HFF-Myc (cell line): ENCODE measurements around the gene LRCH1.

Experiments
- DNase-seq: peaks from one replicate; pipeline ENCODE4 v3.0.0-alpha.2; 2011; ENCODE audit warnings: low read depth; ENCODE audit errors: extremely low read depth
- H3K4me3 ChIP-seq: replicated peaks from 2 replicates; pipeline ENCODE4 v1.5.1; 2011; ENCODE audit warnings: low read depth, mild to moderate bottlenecking, control low read depth, low read length
- TF ChIP-seq, protein P1 (sequence below): IDR thresholded peaks from 2 replicates; pipeline ENCODE4 v1.5.1; 2012; ENCODE audit warnings: mild to moderate bottlenecking, low read depth, low read length, control low read depth; ENCODE audit errors: missing control alignments

The LRCH1 gene

DNA sequence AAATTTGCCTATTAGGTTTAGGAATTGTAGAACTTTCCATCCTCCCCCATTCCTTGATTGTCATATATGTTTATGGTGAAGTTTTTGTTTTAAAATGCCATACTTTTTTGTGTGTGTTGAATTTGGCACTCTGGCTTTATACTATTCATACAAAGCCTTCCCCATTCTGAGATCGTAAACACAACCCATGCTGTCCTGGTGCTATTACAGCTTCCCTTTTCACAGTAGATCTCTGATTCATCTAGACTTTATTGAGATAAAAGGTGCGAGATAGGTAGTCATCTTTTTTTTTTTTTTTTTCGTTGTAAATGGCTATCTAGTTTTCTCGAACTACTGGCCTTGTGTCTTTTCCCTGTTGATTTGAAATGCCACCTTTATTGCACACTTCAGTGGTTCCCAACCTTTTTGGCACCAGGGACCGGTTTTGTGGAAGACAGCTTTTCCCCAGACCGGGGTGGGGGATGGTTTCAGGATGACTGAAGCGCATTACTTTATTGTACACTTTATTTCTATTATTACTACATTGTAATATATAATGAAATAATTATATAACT lies 94.6 kb downstream of the LRCH1 start:
- no peak overlapping the region for H3K4me3 ChIP-seq
- TF ChIP-seq, protein P1, sequence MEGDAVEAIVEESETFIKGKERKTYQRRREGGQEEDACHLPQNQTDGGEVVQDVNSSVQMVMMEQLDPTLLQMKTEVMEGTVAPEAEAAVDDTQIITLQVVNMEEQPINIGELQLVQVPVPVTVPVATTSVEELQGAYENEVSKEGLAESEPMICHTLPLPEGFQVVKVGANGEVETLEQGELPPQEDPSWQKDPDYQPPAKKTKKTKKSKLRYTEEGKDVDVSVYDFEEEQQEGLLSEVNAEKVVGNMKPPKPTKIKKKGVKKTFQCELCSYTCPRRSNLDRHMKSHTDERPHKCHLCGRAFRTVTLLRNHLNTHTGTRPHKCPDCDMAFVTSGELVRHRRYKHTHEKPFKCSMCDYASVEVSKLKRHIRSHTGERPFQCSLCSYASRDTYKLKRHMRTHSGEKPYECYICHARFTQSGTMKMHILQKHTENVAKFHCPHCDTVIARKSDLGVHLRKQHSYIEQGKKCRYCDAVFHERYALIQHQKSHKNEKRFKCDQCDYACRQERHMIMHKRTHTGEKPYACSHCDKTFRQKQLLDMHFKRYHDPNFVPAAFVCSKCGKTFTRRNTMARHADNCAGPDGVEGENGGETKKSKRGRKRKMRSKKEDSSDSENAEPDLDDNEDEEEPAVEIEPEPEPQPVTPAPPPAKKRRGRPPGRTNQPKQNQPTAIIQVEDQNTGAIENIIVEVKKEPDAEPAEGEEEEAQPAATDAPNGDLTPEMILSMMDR = no peak
- no peak for DNase-seq

DNA sequence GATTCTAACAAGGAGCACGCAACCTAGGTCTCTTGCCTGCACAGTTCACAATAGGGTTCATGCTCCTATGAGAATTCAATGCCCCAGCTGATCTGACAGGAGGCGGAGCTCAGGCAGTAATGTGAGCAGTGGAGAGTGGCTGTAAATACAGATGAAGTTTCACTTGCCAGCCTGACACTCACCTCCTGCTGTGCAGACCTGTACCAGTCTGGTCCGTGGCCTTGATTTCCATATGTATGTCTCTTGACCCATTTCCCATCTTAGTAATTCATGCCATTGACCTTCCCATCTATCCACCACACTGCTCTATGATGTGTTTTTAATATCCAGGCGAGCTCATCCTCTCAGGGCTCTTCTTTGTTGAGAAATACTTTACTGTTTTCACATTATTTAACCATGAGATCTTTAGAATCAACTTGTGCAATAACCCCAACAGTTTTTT lies 95.2 kb downstream of the LRCH1 start:
- no peak overlapping the region for H3K4me3 ChIP-seq
- TF ChIP-seq, protein P1 = no peak
- DNase-seq = no peak

DNA sequence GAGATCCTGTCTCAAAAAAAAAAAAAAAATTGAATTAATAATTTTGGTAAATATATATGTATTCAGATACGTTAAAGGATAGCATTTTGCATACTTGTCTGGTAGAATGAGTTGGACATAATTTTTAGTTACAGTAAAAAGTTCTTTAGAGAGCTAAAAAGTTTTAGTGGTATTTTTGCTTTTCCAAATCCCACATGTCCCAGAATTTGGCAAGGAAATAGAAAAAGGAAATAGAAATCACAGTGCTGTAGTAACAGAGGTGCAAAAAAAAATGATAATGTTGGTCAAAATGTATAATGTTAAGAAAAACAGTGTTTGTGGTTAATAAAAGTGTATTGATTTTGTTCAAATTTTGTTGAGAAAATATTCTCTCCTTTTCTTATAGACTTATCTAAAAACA lies 96.8 kb downstream of the LRCH1 start:
- no peak for DNase-seq
- TF ChIP-seq, protein P1 = no peak
- H3K4me3 ChIP-seq = no peak overlapping the region

DNA sequence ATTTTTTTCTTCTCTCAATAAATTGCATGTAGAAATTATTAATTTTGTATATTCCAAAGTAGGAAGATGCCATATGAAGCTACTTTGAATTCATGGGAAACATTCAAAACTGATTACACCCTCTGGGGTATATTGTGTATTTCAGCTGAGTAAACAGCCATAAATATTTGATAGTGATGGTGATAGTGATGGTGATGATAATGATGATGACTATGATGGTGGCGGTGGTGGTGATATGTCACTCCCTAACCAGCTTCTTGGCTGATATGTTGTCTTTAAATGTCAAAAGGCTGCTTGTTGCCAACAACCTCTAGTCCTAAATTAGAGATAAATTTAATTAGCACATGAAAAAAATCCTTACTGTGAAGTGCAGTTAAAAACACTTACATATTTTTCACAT lies 102.0 kb downstream of the LRCH1 start:
- no peak overlapping the region for H3K4me3 ChIP-seq
- TF ChIP-seq, protein P1 = no peak
- no peak for DNase-seq

DNA sequence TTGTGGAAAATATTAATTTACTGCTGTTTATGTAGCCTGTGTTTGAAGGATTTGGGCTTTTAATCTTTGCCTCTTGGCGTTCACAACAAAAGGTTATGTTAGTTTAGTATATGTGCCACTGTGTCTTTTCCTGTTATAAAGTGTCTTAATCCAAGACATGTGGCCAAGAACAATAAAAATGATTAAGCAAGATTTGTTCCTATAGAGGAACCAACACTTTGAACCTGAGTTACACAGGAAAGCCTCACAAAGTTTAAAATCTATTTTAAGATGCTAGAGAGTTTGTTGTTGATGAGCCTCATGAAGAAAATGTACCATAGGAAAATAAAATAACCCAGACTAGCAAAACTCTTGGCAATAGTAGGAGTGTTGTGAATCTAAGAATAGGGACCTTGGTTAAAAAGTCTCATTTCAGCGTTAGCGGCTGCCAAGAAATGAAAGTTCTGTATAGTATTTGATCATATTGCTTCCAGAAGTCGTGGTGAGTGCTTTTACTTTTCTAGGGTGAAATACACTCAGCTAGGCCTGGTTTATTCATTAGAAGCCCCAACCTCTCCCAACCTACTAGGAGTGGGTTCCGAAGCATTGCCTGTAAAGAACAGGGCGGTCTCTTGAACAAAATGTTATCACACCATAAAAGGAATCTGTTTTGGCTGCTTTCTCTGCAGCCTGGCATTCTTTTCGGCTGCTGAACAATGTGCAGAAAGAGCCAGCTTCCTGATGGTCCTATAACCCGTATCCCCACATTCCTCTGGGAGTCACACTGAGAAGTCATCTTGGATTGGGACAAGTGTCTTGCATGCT lies 102.6 kb downstream of the LRCH1 start:
- TF ChIP-seq, protein P1 = no peak
- no peak overlapping the region for H3K4me3 ChIP-seq
- no peak for DNase-seq

DNA sequence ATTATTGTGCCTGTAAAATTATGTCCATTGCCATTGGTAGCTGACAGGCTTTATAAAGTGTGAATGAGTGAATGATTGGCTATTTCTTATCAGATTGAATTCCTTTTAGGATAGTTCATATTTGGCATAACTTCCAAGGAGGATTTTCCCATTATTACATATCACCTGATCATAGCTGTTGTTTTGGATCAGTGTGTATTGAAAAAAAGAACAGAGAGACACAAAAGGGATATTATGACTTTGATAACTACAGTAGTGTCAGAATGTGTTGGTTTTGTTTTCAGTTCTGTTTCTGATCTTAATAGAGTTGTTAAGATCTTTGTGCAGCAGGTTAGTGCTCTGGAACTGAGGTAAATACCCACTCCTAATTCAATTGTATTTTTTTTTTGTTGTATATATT lies 103.8 kb downstream of the LRCH1 start:
- H3K4me3 ChIP-seq = no peak overlapping the region
- no peak for DNase-seq
- TF ChIP-seq, protein P1 = no peak
